ENCODE data around the gene NCAM1.

DNA sequence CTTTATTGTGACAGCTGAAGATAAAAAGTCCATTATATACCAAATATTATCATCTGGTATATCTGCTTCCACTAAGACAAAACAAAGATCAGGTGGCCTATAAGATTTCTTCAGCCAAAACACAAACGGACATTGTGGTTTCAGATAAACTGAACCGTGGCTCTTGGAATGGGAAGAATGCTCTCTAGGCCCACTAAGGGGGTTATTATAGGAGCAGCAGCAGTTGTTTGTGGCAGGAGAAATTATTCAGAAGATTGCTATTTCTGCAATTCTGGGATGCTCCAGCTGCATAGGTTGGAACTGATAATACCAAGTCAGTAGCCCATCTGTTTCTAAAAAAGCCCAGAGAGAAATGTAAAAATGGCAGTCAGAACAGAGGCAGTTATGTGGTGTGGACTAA is 145.3 kb downstream of the NCAM1 start:
- TF ChIP-seq NFIC (IDR thresholded peaks at IDR 0.05) (no peak), CTCF (IDR thresholded peaks at IDR 0.05 in 2 of 3, conservative IDR thresholded peaks at IDR 0.05 in 1 of 3; ENCODE audit: insufficient read depth in 2 of 3, low read depth in 1 of 3, low read length in 3 of 3) (no peak), MAFF (IDR thresholded peaks at IDR 0.05; ENCODE audit: low read length) (no peak), PCBP1 (IDR thresholded peaks at IDR 0.05; ENCODE audit: low read depth, low read length, poor library complexity, severe bottlenecking) (no peak), ZSCAN29 (IDR thresholded peaks at IDR 0.05) (no peak), ARHGAP35 (IDR thresholded peaks at IDR 0.05; ENCODE audit: partially characterized antibody) (no peak)

Measured in K562 (cell line).